Activated CD8-positive, alpha-beta memory T cell treated with anti-CD3 and anti-CD28 coated beads, Interleukin-2, amount 50 U/mL, for 1 hour (primary cell): ENCODE measurements around the gene CHN2.

ENCODE experiments used
- DNase-seq: peaks from one replicate; pipeline ENCODE4 v3.0.0-alpha.2; 2020; ENCODE audit errors: extremely low read depth

The CHN2 gene

DNA sequence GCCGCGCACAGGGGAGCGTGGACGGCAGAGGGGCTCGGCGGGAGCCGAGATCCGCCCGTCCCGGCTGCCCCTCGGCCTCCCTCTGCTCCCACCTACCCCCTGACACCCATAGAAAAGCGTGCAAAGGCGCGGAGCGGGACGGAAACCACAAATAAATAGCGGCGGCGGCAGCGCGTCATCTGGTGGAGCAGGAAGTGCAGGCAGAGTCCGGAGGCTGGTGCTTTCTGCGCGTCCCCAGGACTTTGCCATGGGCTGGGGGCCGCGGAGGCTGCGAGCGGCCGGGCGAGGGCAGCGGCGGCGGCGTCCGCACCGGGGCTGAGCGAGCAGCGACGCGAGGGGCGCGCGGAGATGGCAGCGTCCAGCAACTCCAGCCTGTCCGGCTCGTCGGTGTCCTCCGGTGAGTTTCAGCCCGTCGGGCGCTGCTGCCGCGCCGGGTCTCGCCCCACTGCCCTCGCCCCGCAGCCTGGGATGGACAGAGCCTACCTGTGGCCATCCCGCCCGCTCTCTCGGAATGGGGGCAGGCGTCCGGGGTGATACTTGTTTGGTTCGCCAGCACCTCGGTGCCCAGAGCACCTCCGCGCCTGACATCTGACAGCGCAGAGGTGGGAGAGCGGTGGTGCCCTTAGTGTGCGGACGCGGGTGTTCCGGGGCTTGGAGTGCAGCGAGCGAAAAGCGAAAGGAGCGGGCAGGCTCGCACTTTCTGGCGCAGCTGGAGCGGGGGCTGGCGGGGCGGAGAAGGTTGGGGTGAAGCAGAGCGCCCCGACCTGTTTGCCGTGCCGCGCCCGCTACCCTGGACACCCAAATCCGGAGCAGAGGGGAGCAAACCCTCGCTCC, at the start of gene CHN2:
TSS of gene CHN2 (plus strand) at position 182 of the 834 bp plus-strand sequence.
- no peak for DNase-seq

DNA sequence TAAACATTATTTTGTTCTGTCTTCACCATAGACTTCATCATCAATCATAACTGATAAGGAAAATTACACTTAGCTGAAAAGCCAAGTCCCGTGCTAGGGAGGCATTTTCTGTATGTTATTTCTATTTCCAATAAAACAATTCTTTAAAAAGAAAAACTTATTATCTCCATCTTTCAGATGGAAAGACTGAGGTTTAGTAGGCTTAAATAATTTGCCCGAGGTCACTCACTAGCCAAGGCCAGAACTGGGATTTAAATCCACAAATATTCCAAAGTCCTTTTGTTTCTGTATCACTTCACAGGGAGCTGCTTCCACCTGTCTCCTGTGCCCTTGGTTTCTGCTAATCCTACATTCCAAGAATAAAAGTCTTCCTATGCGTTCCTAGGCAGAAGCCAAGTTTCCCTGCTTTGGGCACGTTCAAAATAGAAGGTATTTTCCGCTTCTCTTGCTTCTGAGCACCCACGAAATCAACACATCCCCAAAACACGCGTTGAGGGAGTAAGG, 49.0 kb upstream of the CHN2 start:
- DNase-seq, result no peak

GRCh38 chr7:29146057-29146706, 48.4 kb upstream of the CHN2 start, which contains the start of gene CPVL:
CPVL (minus strand) TSS chr7:29146537; CDS start chr7:29121061, 25,476 bp downstream.
- no peak for DNase-seq

DNA sequence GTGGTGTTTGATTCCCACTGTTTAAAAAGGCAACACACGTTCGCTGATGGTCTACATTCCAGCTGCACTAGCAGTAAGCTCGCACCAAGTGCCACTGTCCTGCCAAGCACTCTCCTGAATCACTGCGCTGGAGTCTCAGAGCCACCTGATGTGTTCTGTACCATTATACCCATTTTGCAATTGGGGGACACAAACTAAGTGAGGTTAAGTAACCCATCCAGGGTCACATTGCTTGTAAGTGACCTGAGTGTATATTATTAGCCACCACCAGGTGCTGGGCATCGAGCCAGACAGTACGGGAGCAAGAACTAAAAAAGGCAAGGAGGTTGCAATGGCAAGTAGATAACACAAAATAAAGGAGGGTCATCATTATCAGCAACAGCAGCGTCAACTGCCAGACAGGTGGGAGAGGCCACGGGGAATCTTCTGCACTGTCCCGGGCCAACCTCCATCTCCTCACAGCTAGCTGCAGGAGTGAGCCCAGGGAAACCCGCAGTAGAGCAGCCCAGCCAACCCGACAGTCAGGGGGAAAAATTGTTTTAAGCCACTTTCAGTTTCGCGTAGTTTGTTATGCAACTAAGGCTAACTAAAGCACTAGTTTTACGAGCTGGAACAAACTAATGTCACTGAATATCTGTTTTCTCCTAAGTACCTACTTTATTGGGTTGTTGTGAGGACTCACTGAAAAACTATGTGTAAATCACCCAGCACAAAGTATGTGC, 47.5 kb upstream of the CHN2 start:
- no peak for DNase-seq

DNA sequence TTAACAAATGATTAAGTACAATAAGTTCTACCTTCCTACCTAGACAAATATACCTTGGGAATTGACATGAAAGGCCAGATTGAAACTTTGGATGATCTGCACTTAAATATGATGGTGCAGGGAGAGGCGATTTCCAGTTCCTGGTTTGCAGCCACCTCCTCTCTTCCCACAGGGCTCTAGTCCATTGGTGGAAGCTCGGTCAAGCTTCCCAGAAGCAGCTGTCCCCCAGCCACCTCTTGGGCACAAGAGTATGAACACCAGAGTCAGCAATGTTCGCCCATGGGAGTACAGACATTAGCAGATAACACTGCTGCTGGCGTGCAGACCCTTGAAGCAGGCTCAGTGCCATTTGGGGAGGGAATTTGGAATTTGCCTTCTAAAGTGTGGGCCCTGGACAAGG, 46.8 kb upstream of the CHN2 start:
- DNase-seq, result no peak

GRCh38 chr7:29149036-29149435, 45.5 kb upstream of the CHN2 start:
- DNase-seq, result no peak

- DNase-seq, result no peak
Observed at GRCh38 chr7:29150856-29151255, 43.7 kb upstream of the CHN2 start.

- no peak for DNase-seq
Observed at GRCh38 chr7:29154076-29154475, 40.5 kb upstream of the CHN2 start.

- no peak for DNase-seq
Observed at GRCh38 chr7:29156907-29157452, 37.6 kb upstream of the CHN2 start.

DNA sequence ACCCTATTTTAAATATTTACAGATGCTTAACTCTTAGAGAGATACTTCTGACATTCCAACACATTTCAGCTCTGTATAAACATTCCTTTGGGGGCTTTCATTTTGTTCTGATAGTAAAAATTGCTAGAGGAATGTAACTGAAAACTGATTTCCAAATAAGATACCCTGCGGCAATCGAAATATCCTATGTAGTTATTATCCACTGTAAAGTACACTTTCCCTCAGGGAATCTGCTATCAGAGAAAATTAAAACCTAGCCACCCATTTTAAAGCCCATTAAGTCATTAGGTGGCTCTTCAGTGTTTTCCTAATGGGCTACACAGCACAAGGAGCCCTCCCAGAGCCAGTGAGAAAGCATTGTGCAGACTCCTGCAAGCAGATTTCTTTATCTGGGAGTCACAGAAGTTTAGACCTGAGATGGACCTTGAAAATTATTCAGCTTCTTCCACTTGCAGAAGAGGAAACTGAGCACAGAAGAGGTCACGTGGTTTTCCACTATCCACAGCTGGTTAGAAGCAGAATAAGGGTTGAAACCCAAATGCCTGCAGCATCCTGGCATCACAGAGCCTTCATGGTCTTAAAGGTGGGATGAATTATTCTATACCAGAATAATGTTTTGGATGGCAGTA, 35.7 kb upstream of the CHN2 start:
- DNase-seq, result no peak

- no peak for DNase-seq
Observed at GRCh38 chr7:29160080-29160479, 34.5 kb upstream of the CHN2 start.

GRCh38 chr7:29161231-29161630, 33.3 kb upstream of the CHN2 start:
- DNase-seq, result no peak

GRCh38 chr7:29162577-29162976, 32.0 kb upstream of the CHN2 start:
- no peak for DNase-seq

- no peak for DNase-seq
Observed at GRCh38 chr7:29163854-29164253, 30.7 kb upstream of the CHN2 start.

DNA sequence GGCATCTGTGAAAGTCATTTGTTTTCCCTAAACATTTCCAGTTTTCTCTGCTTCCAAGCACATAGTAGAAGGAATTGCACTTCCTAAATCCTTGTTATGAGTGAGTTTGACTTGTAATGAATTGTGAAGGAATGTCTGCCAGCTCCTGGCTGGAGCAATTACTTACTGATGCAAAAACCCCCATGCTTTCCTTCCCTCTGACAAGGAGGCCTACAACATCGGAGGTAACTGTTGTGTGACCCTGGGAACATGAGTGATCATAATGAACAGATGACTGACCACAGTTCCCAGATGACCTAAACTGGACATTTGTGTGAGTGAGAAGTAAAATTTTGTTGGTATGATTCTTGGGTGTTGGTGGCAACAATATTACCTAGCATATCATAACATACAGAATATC, 26.9 kb upstream of the CHN2 start:
- no peak for DNase-seq

- DNase-seq, result no peak
Observed at GRCh38 chr7:29170781-29171180, 23.8 kb upstream of the CHN2 start.

DNA sequence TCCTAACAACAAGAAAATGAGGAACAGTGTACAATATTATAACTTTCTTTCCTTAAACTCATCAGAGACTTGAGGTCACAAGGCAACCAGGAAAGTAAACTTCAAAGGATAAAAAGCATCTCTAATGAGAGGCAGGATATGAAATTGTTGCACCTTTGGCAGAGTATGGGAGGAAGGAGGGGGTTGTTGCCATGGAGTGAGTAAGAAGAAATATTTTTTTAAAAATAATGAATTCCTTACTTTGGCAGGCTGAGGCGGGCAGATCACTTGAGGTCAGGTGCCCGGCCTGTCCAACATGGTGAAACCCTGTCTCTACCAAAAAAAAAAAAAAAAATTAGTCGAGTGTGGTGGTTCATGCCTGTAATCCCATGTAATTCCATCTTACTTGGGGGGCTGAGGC, 21.1 kb upstream of the CHN2 start:
- no peak for DNase-seq

DNA sequence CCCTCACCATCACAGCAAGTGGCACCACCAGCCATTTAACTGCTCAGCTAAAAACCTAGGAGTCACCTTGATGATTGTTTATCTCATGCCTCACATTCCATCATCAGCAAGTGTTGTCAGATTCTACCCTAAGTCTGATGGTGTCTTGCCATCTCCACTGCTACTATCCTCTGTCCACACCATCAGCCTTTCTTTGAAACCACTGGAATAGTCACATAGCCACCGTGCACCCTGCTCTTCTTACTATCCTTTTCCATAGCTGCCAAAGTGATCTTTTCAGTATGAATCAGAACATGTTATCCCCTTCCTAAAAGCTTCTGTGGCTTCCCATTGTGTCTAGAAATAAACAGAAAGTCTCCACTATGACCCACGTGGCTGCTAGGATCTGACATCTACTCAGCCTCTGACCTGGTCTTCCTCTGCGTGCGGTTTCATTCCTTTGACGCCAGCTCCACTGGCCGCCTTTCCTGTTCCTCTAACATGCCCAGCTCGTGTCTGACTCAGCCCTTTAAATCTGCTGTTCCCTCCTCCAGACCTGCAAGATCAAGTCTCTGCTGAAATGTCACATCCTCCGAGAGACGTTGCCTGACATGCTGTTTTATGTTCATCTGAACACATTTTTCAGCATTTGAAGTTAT, 16.5 kb upstream of the CHN2 start:
- no peak for DNase-seq

GRCh38 chr7:29179115-29179514, 15.5 kb upstream of the CHN2 start:
- no peak for DNase-seq

DNA sequence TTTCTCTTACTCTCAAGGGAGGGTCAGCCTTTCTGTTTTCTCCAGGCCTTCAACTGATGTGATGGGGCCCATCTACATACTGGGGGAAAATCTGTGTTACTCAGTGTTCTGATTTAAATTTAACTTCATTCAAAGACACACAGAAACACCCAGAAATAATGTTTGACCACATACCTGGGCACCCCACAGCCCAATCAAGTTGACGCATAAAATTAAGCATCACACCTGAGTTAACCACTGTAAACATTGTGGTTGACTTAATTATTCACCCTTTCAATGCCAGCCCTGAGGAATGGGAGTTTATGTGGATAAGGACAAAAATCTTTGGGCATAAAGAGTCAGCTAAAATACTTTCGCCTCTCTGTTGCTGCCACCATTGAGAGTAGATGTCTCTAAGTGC, 10.0 kb upstream of the CHN2 start:
- DNase-seq, result no peak

DNA sequence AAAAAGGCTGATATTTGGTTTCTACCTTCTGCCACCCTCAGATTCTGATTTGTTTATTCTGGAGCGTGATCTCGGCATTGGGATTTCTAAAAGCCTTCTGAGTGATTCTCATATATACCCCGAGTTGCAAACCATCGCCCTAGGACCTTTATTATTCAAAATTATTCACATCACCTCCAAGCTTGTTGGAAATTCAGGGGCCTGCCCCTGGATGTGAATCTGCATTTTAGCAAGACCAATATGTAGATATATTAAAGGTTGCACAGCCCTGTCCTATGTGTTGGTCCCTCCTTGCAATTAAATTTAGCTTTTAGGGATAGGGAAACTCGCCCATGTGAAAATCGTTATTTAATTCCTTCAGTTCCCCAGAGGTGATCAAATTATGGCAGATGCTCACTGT, 9.0 kb upstream of the CHN2 start:
- no peak for DNase-seq
